Osteocyte (in vitro differentiated cells): Measurements from ENCODE around the gene PDCD5. TPM values are rescaled to one million over a fixed set of nuclear protein-coding genes. Genes with fewer than 3 reads are reported as not detected.
A peak's percentile ranks its signal among the peaks of the same experiment; 100 is the strongest.
"Not testable (repeated sequence)": the region's sequence is repeated elsewhere in the genome, so short reads cannot be mapped to it uniquely, and the experiment has no call there.

Source experiments
- DNase-seq: peaks from one replicate; pipeline ENCODE4 v3.0.0; 2021; ENCODE audit warnings: mixed read lengths; ENCODE audit not compliant: unreplicated experiment; ENCODE audit errors: extremely low spot score
- H3K27ac Mint-ChIP-seq: one replicate; pipeline ENCODE4 v1.8.0; 2021; ENCODE audit warnings: mild to moderate bottlenecking, mixed read lengths; ENCODE audit not compliant: unreplicated experiment
- H3K27me3 Mint-ChIP-seq: one replicate; pipeline ENCODE4 v1.8.0; 2021; ENCODE audit warnings: mixed read lengths; ENCODE audit not compliant: unreplicated experiment
- H3K36me3 Mint-ChIP-seq: one replicate; pipeline ENCODE4 v1.8.0; 2021; ENCODE audit warnings: mixed read lengths; ENCODE audit not compliant: unreplicated experiment
- H3K4me1 Mint-ChIP-seq: one replicate; pipeline ENCODE4 v1.8.0; 2021; ENCODE audit warnings: mixed read lengths; ENCODE audit not compliant: unreplicated experiment
- H3K4me3 Mint-ChIP-seq: one replicate; pipeline ENCODE4 v1.8.0; 2021; ENCODE audit warnings: mild to moderate bottlenecking, moderate library complexity, mixed read lengths; ENCODE audit not compliant: unreplicated experiment
- H3K9me3 Mint-ChIP-seq: one replicate; pipeline ENCODE4 v1.8.0; 2021; ENCODE audit warnings: mixed read lengths; ENCODE audit not compliant: unreplicated experiment
- total RNA-seq: library from RNA; stranded (reverse); gene quantifications from 2 replicates; pipeline ENCODE4 v1.2.1, GENCODE V29; 2021
- TF ChIP-seq, protein P1 (sequence below): fragments of 200-600 bp; sonication (generic); IDR thresholded peaks from 2 replicates; pipeline ENCODE4 v1.5.0; 2021; ENCODE audit warnings: antibody characterized with exemption, mild to moderate bottlenecking, moderate library complexity

Gene PDCD5
- total RNA-seq, 1 donor from 2014 or later = 105 TPM

DNA sequence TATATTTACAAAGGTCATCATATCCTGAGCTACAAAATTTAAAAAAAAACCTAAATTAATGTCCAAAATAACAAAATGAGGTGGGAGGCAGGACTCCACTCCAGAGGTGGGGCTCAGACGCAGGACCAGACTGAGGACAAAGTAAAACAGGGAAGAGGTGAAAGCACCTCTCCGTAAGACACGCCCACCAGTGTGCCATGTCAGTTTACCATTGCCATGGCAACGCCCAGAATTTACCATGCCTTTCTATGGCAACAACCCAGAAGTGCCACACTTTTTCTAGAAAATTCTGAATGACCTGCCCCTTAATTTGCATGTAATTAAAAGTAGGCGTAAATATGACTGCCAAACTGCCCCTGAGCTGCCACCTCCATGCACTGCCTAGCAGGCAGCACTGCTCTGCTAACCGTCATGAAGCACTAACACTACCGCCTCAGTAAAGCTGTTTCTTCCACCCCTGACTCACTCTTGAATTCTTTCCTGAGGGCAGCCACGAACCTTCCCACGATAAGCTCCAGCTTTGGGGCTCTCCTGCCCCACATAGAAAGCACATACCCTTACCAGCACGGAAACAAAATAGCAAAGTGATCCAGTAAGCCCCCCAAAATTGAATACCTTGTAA, 22.3 kb upstream of the PDCD5 start:
- no peaks in the 10 kb centered on the region for H3K36me3 Mint-ChIP-seq
- H3K27me3 Mint-ChIP-seq = peaks cover 18% of the 10 kb centered on the region
- TF ChIP-seq, protein P1, sequence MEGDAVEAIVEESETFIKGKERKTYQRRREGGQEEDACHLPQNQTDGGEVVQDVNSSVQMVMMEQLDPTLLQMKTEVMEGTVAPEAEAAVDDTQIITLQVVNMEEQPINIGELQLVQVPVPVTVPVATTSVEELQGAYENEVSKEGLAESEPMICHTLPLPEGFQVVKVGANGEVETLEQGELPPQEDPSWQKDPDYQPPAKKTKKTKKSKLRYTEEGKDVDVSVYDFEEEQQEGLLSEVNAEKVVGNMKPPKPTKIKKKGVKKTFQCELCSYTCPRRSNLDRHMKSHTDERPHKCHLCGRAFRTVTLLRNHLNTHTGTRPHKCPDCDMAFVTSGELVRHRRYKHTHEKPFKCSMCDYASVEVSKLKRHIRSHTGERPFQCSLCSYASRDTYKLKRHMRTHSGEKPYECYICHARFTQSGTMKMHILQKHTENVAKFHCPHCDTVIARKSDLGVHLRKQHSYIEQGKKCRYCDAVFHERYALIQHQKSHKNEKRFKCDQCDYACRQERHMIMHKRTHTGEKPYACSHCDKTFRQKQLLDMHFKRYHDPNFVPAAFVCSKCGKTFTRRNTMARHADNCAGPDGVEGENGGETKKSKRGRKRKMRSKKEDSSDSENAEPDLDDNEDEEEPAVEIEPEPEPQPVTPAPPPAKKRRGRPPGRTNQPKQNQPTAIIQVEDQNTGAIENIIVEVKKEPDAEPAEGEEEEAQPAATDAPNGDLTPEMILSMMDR = no peak
- no peak overlapping the region for H3K4me3 Mint-ChIP-seq
- H3K27ac Mint-ChIP-seq = no peak overlapping the region
- H3K4me1 Mint-ChIP-seq = no peaks in the 10 kb centered on the region
- no peak for DNase-seq
- H3K9me3 Mint-ChIP-seq = no peaks in the 10 kb centered on the region

DNA sequence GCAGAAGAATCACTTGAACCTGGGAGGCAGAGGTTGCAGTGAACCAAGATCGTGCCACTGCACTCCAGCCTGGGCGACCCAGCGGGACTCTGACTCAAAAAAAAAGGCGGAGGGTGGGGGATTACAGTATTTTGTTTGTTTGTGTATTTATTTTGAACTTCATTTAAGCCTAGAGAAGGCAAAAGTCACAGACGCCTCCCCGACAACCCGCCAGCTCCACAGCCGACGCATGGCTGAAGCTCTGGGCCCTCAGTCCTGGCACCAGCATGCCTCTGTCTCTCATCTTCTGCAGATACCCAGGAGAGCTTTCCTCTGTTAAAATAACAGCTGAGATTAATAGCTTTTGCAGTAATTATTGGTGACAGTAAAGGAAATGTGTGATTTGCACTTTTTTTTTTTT, 17.2 kb upstream of the PDCD5 start:
- Mint-ChIP-seq H3K27me3 (peaks cover 5% of the 10 kb centered on the region), H3K9me3 (no peaks in the 10 kb centered on the region), H3K4me3 (no peak overlapping the region), H3K4me1 (no peaks in the 10 kb centered on the region), H3K36me3 (no peaks in the 10 kb centered on the region), H3K27ac (no peak overlapping the region)
- DNase-seq = no peak
- TF ChIP-seq, protein P1 = no peak

DNA sequence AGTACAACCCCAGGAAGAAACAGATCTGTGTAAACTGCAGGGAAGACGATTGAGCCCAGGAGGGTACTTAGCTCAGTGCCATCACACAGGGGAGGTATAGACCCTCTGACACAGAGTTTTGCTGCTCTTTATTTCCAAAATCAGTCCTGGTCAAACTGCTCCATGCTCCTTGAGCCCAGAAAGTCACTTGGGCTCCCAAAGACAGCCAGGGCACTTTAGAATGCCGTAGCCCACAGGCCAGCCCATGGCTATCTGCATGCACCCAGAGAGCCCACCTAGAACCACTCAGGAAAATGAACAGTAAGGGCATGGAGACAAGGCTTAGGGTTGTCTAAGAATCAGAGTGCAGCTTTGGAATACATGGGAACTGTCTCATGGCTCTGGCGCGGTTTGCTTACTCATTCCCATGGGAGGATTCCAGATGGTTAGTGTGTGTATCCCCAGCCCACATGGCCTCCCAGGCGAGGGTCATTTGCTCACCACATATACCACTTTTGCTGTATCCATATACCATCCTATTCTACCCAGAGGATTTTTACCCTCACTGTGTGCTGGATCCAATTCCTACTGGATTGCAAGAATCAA, 14.7 kb upstream of the PDCD5 start:
- Mint-ChIP-seq H3K36me3 (no peaks in the 10 kb centered on the region), H3K27ac (no peak overlapping the region), H3K27me3 (peaks cover 2% of the 10 kb centered on the region), H3K9me3 (no peaks in the 10 kb centered on the region), H3K4me1 (no peaks in the 10 kb centered on the region), H3K4me3 (no peak overlapping the region)
- TF ChIP-seq, protein P1 = no peak
- DNase-seq = peak; percentile 51

DNA sequence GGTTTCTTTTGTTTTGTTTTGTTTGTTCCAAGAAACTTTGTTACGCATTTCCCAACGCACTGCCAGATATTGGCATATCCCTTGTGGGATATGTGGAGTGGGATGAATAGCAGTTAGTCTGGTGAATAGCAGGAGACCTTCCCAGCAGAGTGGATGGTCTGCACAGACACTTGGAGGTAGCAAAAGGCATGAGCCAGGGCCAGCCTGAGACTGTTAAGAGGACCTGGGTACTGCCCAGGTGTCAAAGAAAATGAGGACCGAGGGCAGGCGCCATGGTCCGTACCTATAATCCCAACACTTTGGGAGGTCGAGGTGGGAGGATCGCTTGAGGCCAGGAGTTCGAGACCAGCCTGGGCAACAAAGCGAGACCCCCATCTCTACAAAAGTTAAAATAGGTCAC, 13.5 kb upstream of the PDCD5 start:
- no peak overlapping the region for H3K4me3 Mint-ChIP-seq
- H3K4me1 Mint-ChIP-seq = no peaks in the 10 kb centered on the region
- H3K27me3 Mint-ChIP-seq = peaks cover 2% of the 10 kb centered on the region
- H3K36me3 Mint-ChIP-seq = no peaks in the 10 kb centered on the region
- peak; percentile 57 for DNase-seq
- no peaks in the 10 kb centered on the region for H3K9me3 Mint-ChIP-seq
- TF ChIP-seq, protein P1 = no peak
- H3K27ac Mint-ChIP-seq = no peak overlapping the region

DNA sequence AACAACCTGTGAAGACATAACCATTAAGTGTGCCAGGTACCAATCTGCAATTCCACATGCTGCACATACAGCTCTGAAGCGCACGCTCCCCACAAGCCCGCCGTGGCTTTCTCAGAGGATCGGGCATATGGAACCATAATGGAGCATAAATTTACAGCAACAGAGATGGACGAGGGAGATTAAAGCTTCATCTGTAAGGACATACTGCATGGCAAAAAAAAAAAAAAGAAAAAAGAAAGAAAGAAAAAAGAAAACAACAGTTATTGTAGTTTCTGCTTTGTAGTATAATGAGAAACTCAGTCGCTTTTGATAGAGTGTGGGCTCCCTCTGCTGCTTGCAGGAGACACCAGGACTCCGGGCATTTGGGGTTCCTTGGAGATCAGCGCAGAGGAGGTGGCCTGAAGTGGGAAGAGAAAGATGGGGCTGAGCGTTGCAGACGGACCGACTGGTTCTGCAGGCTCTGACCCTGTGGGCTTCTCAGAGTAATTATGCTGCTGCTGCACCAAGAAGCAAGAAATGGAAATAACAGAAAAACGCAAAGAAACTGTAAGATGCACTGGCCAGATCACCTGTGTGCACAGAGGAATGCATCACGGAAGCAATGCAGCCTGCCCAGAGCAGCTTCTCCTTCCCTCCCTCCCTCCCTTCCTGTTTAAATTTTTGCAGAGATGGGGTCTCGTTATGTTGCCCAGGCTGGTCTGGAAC, 10.8 kb upstream of the PDCD5 start:
- DNase-seq = peak; percentile 82
- TF ChIP-seq, protein P1 = peak; percentile 68
- Mint-ChIP-seq H3K27ac (no peak overlapping the region), H3K27me3 (peaks cover 2% of the 10 kb centered on the region), H3K9me3 (no peaks in the 10 kb centered on the region), H3K4me1 (no peaks in the 10 kb centered on the region), H3K4me3 (no peak overlapping the region), H3K36me3 (no peaks in the 10 kb centered on the region)

DNA sequence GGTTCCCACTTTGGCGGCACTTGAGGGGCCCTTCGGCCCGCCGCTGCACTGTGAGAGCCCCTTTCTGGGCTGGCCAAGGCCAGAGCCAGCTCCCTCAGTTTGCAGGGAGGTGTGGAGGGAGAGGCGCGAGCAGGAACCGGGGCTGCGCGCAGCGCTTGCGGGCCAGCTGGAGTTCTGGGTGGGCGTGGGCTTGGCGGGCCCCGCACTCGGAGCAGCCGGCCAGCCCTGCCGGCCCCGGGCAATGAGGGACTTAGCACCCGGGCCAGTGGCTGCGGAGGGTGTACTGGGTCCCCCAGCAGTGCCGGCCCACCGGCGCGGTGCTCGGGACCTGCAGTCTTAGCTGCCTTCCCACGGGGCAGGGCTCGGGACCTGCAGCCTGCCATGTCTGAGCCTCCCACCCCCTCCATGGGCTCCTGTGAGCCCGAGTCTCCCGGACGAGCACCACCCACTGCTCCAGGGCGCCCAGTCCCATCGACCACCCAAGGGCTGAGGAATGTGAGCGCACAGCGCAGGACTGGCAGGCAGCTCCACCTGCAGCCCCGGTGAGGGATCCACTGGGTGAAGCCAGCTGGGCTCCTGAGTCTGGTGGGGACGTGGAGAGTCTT, 9.4 kb upstream of the PDCD5 start:
- not testable (repeated sequence) for H3K27ac Mint-ChIP-seq, H3K9me3 Mint-ChIP-seq, H3K27me3 Mint-ChIP-seq, H3K36me3 Mint-ChIP-seq, H3K4me3 Mint-ChIP-seq, H3K4me1 Mint-ChIP-seq
- DNase-seq = peak; percentile 73

DNA sequence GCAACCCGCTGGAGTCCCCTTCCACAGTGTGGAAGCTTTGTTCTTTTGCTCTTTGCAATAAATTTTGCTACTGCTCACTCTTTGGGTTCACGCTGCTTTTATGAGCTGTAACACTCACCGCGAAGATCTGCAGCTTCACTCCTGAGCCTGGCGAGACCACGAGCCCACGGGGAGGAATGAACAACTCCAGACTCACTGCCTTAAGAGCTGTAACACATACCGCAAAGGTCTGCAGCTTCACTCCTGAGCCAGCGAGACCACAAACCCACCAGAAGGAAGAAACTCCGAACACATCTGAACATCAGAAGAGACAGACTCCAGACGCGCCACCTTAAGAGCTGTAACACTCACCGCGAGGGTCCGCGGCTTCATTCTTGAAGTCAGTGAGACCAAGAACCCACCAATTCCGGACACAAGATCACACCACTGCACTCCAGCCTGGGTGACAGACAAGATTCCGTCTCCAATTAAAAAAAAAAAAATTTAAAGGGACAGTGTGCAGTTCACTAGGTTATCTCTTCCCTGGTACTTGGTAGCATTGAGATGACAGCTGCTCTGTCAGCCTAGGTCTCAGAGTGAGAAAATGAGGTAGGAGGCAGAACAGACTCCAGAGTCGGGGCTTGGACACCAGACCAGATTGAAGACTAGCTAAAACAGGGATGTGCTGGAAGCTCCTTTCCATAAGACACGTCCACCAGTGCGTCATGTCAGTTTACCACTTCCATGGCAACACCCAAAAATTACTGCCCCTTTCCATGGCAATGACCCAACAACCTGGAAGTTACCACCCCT, 8.1 kb upstream of the PDCD5 start:
- not testable (repeated sequence) for H3K4me1 Mint-ChIP-seq, H3K9me3 Mint-ChIP-seq, H3K36me3 Mint-ChIP-seq, H3K4me3 Mint-ChIP-seq, DNase-seq, H3K27ac Mint-ChIP-seq
- H3K27me3 Mint-ChIP-seq = peaks cover 15% of the 10 kb centered on the region
